GM23248 (cell line): Measurements from ENCODE around the gene JMJD7.

ENCODE experiments used
- EZH2 ChIP-seq: fragments of 200-600 bp; sonication (generic); IDR thresholded peaks from 2 replicates; pipeline ENCODE4 v1.6.1; 2018; ENCODE audit warnings: antibody characterized with exemption, mild to moderate bottlenecking; ENCODE audit not compliant: insufficient read depth, poor library complexity, severe bottlenecking
- EZH2phosphoT487 ChIP-seq: fragments of 200-600 bp; sonication (generic); IDR thresholded peaks from 2 replicates; pipeline ENCODE4 v1.6.1; 2018; ENCODE audit warnings: antibody characterized with exemption, moderate library complexity, mild to moderate bottlenecking, low read depth; ENCODE audit not compliant: insufficient read depth

- no peak for TF ChIP-seq EZH2phosphoT487
- no peak for TF ChIP-seq EZH2
Observed at GRCh38 chr15:41825145-41825544, 2.7 kb upstream of the JMJD7 start.
